ENCODE results near the gene B4GALNT4. TPM values are rescaled to one million over a fixed set of nuclear protein-coding genes. Genes with fewer than 3 reads are reported as not detected.

B4GALNT4 gene
- total RNA-seq, 6 experiments from 2014 or later, result 0.05 to 0.07 TPM; not detected in 4

GRCh38 chr11:336659-337198, 32.6 kb upstream of the B4GALNT4 start:
- no peak for TF ChIP-seq CTCF (IDR thresholded peaks at IDR 0.05)
- ATAC-seq (no peak), DNase-seq (no peak)
- H3K27me3 ChIP-seq, result no peaks in the 10 kb centered on the region
- WGBS (ENCODE audit: insufficient coverage, low coverage, low lambda C conversion rate, missing lambda C conversion rate), result 81% methylated on average over 4 of the region's 4 CpGs
- no peaks in the 10 kb centered on the region for H3K36me3 ChIP-seq
- peak overlapping the region; percentile 25 to 67 (median 53) for H3K27ac ChIP-seq
- no peaks in the 10 kb centered on the region for H3K9me3 ChIP-seq
- H3K4me3 ChIP-seq, result no peak overlapping the region
- intact Hi-C loops (cut with DNase I), result no loop called here
- H3K4me1 ChIP-seq, result peaks cover 0 to 10% (median 0%) of the 10 kb centered on the region in 4 donors

- 78% methylated on average over 3 of the region's 6 CpGs for WGBS (ENCODE audit: insufficient coverage, low coverage, low lambda C conversion rate, missing lambda C conversion rate)
- H3K9me3 ChIP-seq, result no peaks in the 10 kb centered on the region
- no peak overlapping the region for H3K27ac ChIP-seq
- H3K4me1 ChIP-seq, result peaks cover 0 to 10% (median 0%) of the 10 kb centered on the region in 4 donors
- DNase-seq (no peak), ATAC-seq (no peak)
- TF ChIP-seq POLR2A (IDR thresholded peaks at IDR 0.05), result no peak
- TF ChIP-seq CTCF (IDR thresholded peaks at IDR 0.05), result no peak
- no peaks in the 10 kb centered on the region for H3K36me3 ChIP-seq
- intact Hi-C loops (cut with DNase I), result no loop called here
- H3K4me3 ChIP-seq, result no peak overlapping the region
- no peaks in the 10 kb centered on the region for H3K27me3 ChIP-seq
Measured at GRCh38 chr11:337711-338110, 31.6 kb upstream of the B4GALNT4 start.

GRCh38 chr11:339963-340362, 29.3 kb upstream of the B4GALNT4 start:
- H3K27me3 ChIP-seq, result no peaks in the 10 kb centered on the region
- intact Hi-C loops (cut with DNase I), result no loop called here
- peaks cover 0 to 10% (median 0%) of the 10 kb centered on the region in 4 donors for H3K4me1 ChIP-seq
- no peak for TF ChIP-seq CTCF (IDR thresholded peaks at IDR 0.05)
- TF ChIP-seq POLR2A (IDR thresholded peaks at IDR 0.05), result no peak
- WGBS (ENCODE audit: insufficient coverage, low coverage, low lambda C conversion rate, missing lambda C conversion rate), result 90% methylated on average over 2 of the region's 2 CpGs
- DNase-seq, result no peak
- H3K9me3 ChIP-seq, result no peaks in the 10 kb centered on the region
- H3K4me3 ChIP-seq, result no peak overlapping the region
- H3K27ac ChIP-seq, result no peak overlapping the region
- ATAC-seq, result no peak
- no peaks in the 10 kb centered on the region for H3K36me3 ChIP-seq

GRCh38 chr11:340539-341512, 28.5 kb upstream of the B4GALNT4 start:
- no peak for DNase-seq
- intact Hi-C loops (cut with DNase I), result no loop called here
- ATAC-seq, result no peak
- TF ChIP-seq CTCF (IDR thresholded peaks at IDR 0.05) (no peak), POLR2A (IDR thresholded peaks at IDR 0.05) (no peak)
- H3K4me1 ChIP-seq, result peaks cover 0 to 10% (median 0%) of the 10 kb centered on the region in 4 donors
- H3K27ac ChIP-seq, result no peak overlapping the region
- no peak overlapping the region for H3K4me3 ChIP-seq
- H3K9me3 ChIP-seq, result no peaks in the 10 kb centered on the region
- H3K36me3 ChIP-seq, result no peaks in the 10 kb centered on the region
- H3K27me3 ChIP-seq, result no peaks in the 10 kb centered on the region
- 67% methylated on average over 5 of the region's 5 CpGs for WGBS (ENCODE audit: insufficient coverage, low coverage, low lambda C conversion rate, missing lambda C conversion rate)
